ENCODE measurements around the gene OVCA2.
A peak's percentile ranks its signal among the peaks of the same experiment; 100 is the strongest.

OVCA2 gene

DNA sequence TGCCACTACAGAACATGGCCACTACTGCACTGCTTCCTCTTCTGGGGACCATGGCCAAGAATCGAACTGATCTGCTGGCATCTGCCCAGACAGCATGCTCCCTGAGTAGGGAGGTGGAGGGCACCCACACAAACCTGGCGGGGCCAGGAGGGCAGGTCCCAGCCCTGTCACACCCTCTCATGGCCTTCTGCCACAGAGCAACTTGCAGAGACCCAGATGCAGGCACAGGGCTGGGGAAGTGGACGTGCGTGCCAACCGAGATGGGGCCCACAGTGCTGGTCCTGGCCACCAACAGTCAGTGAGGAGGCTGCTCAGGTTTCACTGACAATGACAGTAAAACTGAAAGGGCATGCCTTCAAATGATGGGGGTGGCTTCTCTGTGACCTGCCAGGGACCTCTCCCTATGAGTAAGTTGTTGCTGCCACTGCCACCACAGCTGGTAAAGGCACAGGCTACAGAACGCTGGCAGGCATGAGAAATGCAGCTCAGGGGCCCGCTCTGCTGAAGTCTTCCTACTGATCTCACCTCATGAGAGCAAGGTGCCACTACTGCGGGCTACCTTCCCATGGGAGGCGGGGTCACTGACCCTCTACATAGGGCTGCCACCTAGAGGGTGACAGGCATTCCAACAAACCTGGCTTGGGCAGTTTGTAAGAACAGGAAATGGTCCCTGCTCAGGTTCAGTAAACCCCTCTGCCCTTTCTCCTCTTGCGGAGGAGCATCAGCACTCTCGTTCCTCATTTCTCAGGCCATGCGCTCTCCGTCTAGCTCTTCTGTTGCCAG lies 28.6 kb downstream of the OVCA2 start:
- Histone ChIP-seq H3K36me3 (ENCODE audit: control insufficient read depth, insufficient read depth, low read length) (peaks cover 14% of the 10 kb centered on the region), H3K4me1 (ENCODE audit: control insufficient read depth, insufficient read depth, low read length) (peaks cover 19% of the 10 kb centered on the region)

DNA sequence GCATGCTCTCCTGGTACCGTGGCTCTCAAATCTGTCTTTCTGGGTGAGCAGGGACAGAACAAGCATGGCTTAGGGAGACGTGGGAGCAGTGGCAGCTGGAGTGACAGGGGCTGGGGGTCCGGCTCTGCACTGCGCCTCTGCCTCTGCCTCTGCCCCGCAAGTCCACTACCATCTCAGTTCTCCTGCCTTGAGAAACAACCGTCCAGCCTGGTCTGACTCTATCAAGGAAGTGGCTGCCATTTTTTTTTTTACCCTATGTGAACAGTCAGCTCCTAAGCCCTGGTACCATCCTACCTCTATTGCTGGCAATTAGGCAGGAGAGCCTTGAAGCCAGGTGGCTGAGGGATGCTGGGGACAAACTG lies 29.2 kb downstream of the OVCA2 start:
- H3K4me3 ChIP-seq (ENCODE audit: low read length), result no peak overlapping the region
- no peak overlapping the region for H3K9ac ChIP-seq (ENCODE audit: low read length)
- peaks cover 22% of the 10 kb centered on the region for H3K4me1 ChIP-seq (ENCODE audit: control insufficient read depth, insufficient read depth, low read length)
- peaks cover 14% of the 10 kb centered on the region for H3K36me3 ChIP-seq (ENCODE audit: control insufficient read depth, insufficient read depth, low read length)
- peak overlapping the region; percentile 42 for H3K27ac ChIP-seq (ENCODE audit: low read depth, low read length)
- no peaks in the 10 kb centered on the region for H3K27me3 ChIP-seq (ENCODE audit: control insufficient read depth, insufficient read depth, low read length)

More for the DNA sequence above, 28.6 kb downstream of the OVCA2 start:
- H3K27ac ChIP-seq (ENCODE audit: low read depth, low read length), result peak overlapping the region; percentile 42
- no peak overlapping the region for H3K4me3 ChIP-seq (ENCODE audit: low read length)
- no peaks in the 10 kb centered on the region for H3K27me3 ChIP-seq (ENCODE audit: control insufficient read depth, insufficient read depth, low read length)
- no peak overlapping the region for H3K9ac ChIP-seq (ENCODE audit: low read length)

DNA sequence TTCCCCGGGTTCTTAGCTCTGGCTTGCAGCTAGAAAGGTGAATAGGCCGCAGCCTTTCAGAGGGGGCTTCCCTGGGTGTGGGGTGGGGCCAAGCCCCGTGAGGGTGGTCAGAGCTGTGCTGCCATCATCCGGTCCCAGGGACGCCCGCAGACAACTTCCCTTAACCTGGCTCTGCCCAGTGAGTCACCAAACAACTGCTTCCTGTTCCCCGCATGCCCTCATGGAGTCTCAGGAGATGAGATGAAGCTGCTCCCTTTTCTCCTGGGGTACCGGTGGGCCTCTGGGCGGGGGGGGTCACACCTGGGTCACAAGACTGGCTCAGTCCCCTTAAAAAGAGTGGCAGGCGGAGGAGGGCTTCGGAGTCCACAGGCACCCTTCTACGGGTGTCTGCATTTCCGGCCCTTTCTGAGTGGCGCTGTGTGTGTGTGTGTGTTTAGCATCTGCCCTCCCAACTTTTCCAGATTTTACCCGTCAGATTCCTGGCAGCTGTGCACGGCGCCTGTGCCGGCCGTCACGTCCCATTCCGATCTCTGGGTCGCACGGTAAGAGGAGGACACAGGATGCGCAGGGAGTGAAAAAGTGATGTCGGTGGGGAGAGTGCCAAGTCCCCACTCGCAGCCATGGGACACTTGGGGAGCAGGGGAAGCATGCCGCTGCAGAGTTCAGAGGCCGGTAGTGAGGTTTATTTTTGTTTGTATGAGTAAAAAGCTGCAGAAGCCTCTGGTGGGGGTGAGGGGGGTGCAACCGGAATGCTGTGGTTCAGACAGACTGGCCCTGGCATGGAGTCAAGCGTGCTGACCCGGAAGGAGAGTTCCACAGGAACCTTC lies 29.8 kb downstream of the OVCA2 start:
- no peaks in the 10 kb centered on the region for H3K27me3 ChIP-seq (ENCODE audit: control insufficient read depth, insufficient read depth, low read length)
- H3K9ac ChIP-seq (ENCODE audit: low read length), result no peak overlapping the region
- H3K36me3 ChIP-seq (ENCODE audit: control insufficient read depth, insufficient read depth, low read length), result peaks cover 14% of the 10 kb centered on the region
- H3K27ac ChIP-seq (ENCODE audit: low read depth, low read length), result peak overlapping the region; percentile 42
- peaks cover 20% of the 10 kb centered on the region for H3K4me1 ChIP-seq (ENCODE audit: control insufficient read depth, insufficient read depth, low read length)
- no peak overlapping the region for H3K4me3 ChIP-seq (ENCODE audit: low read length)

DNA sequence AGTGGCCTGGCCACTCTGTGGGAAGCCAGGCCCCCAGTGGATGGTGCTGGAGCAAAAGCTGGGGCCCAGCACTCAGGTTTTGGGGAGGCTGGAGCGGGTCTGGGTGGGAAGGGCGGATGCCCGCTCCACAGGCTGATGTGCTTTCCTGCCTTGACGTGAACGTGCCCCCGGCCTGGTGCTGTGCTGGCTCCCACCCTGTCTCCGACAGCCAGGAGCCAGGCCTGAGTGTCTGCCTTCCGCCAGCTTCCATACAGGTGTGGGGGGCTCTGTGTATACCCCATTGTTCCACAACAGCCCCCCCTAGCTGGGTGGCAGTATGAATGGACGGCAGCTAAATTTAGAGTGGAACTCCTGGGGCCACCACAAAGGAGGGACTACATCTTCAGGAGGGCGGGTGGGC lies 33.1 kb downstream of the OVCA2 start:
- Histone ChIP-seq H3K4me1 (ENCODE audit: control insufficient read depth, insufficient read depth, low read length) (peaks cover 15% of the 10 kb centered on the region), H3K27me3 (ENCODE audit: control insufficient read depth, insufficient read depth, low read length) (no peaks in the 10 kb centered on the region), H3K27ac (ENCODE audit: low read depth, low read length) (peak overlapping the region; percentile 53), H3K36me3 (ENCODE audit: control insufficient read depth, insufficient read depth, low read length) (peaks cover 8% of the 10 kb centered on the region), H3K9ac (ENCODE audit: low read length) (no peak overlapping the region), H3K4me3 (ENCODE audit: low read length) (no peak overlapping the region)

- H3K9ac ChIP-seq (ENCODE audit: low read length), result no peak overlapping the region
- H3K4me1 ChIP-seq (ENCODE audit: control insufficient read depth, insufficient read depth, low read length), result peaks cover 15% of the 10 kb centered on the region
Measured at GRCh38 chr17:2075336-2076086, 33.7 kb downstream of the OVCA2 start.

DNA sequence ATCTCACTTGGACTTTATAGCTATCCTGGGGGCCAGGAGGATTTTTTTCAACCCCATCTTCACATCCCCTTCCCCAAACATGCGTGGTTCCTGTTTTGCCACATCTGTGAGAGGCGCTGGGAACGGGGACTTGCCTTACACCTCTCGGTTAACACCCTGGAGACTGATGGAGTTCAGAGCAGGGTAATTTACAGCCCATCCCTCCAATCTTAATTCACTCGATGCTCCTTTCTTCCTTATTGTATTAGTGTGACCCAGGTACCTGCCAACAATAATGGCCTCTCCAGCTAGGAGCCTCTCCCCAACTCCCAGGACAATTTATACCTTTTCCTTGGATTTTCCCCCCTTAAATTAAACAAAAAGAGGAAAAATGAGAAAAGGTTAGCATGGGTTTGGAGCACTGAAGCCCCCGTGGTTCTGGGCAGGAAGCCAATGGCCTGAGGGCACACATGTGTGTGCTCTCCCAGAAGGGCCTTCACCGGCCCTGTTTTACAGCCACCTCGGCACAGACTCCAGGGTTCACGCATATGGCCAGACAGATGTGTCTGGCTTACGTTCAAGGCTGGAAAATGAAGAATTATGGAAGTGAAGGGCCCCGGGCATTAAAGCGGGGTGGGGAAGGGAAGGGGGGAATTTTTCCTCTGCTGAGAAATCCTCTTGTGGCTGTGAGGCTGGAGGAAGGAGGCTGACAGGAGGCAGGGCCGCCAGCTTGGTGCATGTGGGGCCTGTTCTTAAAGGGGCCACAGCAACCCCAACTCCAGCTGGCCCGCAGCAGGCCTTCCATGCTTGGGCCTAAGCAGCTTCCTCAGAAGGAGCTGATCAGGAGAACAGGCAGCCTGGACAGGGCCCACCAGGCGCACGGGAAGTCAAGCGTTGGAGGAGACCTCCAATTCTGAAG lies 34.5 kb downstream of the OVCA2 start:
- peaks cover 15% of the 10 kb centered on the region for H3K4me1 ChIP-seq (ENCODE audit: control insufficient read depth, insufficient read depth, low read length)
- no peak overlapping the region for H3K9ac ChIP-seq (ENCODE audit: low read length)
- H3K4me3 ChIP-seq (ENCODE audit: low read length), result no peak overlapping the region
- peaks cover 7% of the 10 kb centered on the region for H3K36me3 ChIP-seq (ENCODE audit: control insufficient read depth, insufficient read depth, low read length)
- no peaks in the 10 kb centered on the region for H3K27me3 ChIP-seq (ENCODE audit: control insufficient read depth, insufficient read depth, low read length)
- H3K27ac ChIP-seq (ENCODE audit: low read depth, low read length), result peak overlapping the region; percentile 46

More at GRCh38 chr17:2075336-2076086, 33.7 kb downstream of the OVCA2 start:
- Histone ChIP-seq H3K27ac (ENCODE audit: low read depth, low read length) (peak overlapping the region; percentile 46), H3K36me3 (ENCODE audit: control insufficient read depth, insufficient read depth, low read length) (peaks cover 8% of the 10 kb centered on the region), H3K27me3 (ENCODE audit: control insufficient read depth, insufficient read depth, low read length) (no peaks in the 10 kb centered on the region), H3K4me3 (ENCODE audit: low read length) (no peak overlapping the region)

GRCh38 chr17:2077040-2077439 lies 35.2 kb downstream of the OVCA2 start:
- Histone ChIP-seq H3K9ac (ENCODE audit: low read length) (no peak overlapping the region), H3K27me3 (ENCODE audit: control insufficient read depth, insufficient read depth, low read length) (no peaks in the 10 kb centered on the region), H3K27ac (ENCODE audit: low read depth, low read length) (peak overlapping the region; percentile 46), H3K4me3 (ENCODE audit: low read length) (no peak overlapping the region), H3K4me1 (ENCODE audit: control insufficient read depth, insufficient read depth, low read length) (peaks cover 14% of the 10 kb centered on the region), H3K36me3 (ENCODE audit: control insufficient read depth, insufficient read depth, low read length) (peaks cover 4% of the 10 kb centered on the region)

DNA sequence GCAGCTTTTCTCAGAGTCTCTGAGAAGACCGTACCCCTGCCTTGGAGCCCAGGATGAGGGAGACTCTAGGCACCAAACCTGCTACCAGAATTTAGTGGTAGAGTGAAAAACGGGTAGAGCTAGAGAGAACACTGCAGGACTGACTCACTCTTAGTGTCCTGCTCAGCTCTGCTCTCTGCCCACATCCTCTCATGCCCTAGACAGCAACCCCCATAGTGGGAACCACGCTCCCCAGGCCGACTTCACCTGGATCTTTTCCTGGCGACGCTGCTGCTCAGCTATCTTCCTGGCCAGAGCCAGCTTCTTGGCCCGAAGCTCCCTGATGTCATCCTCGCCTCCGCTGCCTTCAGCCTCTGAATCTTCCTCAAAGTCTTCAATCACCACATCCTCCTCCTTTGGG lies 39.7 kb downstream of the OVCA2 start:
- Histone ChIP-seq H3K9ac (ENCODE audit: low read length) (no peak overlapping the region), H3K36me3 (ENCODE audit: control insufficient read depth, insufficient read depth, low read length) (peaks cover 4% of the 10 kb centered on the region), H3K27me3 (ENCODE audit: control insufficient read depth, insufficient read depth, low read length) (no peaks in the 10 kb centered on the region), H3K4me3 (ENCODE audit: low read length) (no peak overlapping the region), H3K27ac (ENCODE audit: low read depth, low read length) (no peak overlapping the region), H3K4me1 (ENCODE audit: control insufficient read depth, insufficient read depth, low read length) (peaks cover 27% of the 10 kb centered on the region)

DNA sequence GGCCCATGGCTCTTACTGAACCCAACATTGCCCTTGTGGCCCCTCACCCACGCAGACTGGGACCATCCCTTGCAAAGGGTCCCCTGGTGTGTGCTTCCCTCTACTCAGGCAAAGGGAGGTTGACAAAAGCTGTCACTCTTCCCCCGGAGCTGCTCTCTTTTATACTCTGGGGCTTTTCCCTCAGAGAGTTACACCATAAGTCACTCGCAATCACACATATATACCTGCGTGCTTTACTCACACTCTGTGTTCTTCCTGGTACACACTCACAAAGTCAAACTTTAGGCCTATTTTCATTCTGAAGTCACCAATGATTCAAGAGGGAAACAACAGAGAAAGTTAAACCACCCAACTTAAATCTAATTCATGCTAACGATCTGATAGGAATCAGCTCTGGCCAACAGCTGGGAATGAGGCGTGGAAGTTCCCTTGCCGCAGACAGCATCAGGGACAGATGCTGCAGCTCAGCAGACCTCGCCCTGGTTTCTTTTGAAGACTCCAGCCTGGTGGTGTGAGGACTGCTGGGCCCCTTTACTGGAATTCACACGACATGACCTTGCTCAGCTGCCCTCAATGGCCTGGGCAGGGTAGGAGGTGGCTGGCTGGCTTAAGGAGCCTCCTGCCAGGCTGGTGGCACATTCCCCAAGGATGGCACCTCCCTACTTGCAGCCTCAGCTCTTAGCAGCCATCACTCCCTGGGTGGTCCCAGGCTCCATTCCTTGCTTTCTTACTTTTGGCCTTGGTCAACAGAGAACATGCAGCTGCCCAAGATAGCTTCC lies 40.4 kb downstream of the OVCA2 start:
- Histone ChIP-seq H3K36me3 (ENCODE audit: control insufficient read depth, insufficient read depth, low read length) (peaks cover 4% of the 10 kb centered on the region), H3K27ac (ENCODE audit: low read depth, low read length) (peak overlapping the region; percentile 16), H3K27me3 (ENCODE audit: control insufficient read depth, insufficient read depth, low read length) (no peaks in the 10 kb centered on the region), H3K9ac (ENCODE audit: low read length) (no peak overlapping the region), H3K4me1 (ENCODE audit: control insufficient read depth, insufficient read depth, low read length) (peaks cover 26% of the 10 kb centered on the region), H3K4me3 (ENCODE audit: low read length) (no peak overlapping the region)

DNA sequence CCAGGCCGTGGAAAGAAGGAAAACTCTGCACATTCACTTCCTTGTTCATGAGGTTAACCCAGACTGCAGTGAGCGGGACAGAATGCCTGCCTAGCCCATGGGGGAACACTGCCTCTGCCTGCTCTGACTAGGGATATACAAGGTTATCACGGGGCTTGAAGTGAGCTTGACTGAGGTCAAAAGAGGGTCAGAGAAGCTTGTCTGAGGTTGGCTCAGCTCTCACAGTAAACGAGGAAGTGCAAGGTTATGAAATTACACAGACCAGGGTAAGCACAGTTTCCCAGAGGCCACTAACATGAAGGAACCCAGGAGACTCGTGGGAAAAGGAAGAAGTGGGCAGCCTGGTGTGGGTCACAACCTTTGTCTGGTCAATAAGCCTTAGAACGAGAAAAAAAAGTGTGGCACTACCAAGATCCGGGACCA lies 41.8 kb downstream of the OVCA2 start:
- H3K27ac ChIP-seq (ENCODE audit: low read depth, low read length), result peak overlapping the region; percentile 62
- no peak overlapping the region for H3K4me3 ChIP-seq (ENCODE audit: low read length)
- H3K36me3 ChIP-seq (ENCODE audit: control insufficient read depth, insufficient read depth, low read length), result peaks cover 4% of the 10 kb centered on the region
- H3K9ac ChIP-seq (ENCODE audit: low read length), result no peak overlapping the region
- H3K4me1 ChIP-seq (ENCODE audit: control insufficient read depth, insufficient read depth, low read length), result peaks cover 36% of the 10 kb centered on the region
- H3K27me3 ChIP-seq (ENCODE audit: control insufficient read depth, insufficient read depth, low read length), result no peaks in the 10 kb centered on the region
